GM18870 (cell line): ENCODE measurements around the gene KRT2.

Experiments used
- ATAC-seq: cut with Tn5 transposase; IDR thresholded peaks from one replicate; pipeline ENCODE4 v1.9.1; 2021; ENCODE audit warnings: moderate library complexity; ENCODE audit not compliant: unreplicated experiment

Gene KRT2

DNA sequence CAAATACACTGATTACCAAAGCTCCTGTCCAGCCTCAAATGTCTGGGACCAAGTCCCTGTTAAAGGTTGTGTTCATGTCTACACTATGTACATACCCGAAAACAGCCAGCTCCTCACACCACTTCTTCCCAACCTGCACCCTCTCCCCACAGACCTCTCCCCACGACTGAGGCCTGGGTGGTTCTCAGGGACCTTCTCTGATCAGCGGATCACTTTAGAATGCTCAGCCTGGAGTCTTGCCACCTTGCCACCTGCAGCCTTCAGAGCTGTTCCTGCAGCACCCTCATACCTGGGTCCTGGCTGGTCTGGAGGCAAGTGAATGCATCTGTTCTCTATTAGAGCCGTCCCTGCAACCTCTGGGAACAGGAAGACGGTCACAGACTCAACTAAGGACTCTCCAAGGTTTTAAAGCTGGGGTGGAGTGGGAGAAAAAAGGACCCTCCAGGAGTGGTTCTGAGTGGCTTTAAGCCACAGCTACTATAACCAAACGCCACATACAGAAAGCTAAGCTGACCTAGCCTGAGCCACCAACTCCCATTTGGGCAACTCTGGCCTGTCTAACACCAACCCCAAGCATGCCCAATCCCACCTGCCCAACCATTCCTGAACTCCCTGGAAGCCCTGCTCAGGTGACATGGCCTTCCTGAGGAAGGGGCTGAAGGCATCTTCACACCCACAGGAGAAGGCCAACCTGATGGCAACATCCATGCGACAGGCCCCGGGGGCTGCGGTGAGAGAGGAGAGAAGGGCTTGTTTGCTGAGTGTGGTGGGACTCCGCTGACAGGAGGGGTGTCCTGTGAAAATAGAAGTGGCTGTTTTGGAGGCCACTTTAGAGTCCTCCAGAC lies 8.6 kb downstream of the KRT2 start:
- no peak for ATAC-seq

DNA sequence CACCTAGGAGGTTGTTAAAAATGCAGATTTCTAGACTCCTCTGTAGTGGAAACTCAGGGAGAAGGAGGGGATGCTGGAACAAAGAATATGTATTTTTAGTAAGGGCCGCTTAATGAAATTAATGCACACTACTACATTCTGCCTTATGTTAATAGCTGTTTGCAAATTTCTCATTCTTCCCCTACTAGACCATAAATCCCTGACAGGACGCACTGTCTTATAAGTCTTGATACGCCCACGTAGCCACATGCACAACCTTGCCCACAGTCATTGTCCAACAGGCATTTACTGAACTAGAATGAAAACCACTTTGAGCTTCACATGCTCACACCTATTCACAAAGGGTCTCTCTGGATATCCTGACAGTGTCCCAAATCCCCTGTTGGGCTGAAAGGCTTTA lies 10.5 kb downstream of the KRT2 start:
- ATAC-seq: no peak

GRCh38 chr12:52637299-52637698 lies 14.7 kb downstream of the KRT2 start:
- no peak for ATAC-seq

GRCh38 chr12:52636592-52637258 lies 15.3 kb downstream of the KRT2 start:
- no peak for ATAC-seq

DNA sequence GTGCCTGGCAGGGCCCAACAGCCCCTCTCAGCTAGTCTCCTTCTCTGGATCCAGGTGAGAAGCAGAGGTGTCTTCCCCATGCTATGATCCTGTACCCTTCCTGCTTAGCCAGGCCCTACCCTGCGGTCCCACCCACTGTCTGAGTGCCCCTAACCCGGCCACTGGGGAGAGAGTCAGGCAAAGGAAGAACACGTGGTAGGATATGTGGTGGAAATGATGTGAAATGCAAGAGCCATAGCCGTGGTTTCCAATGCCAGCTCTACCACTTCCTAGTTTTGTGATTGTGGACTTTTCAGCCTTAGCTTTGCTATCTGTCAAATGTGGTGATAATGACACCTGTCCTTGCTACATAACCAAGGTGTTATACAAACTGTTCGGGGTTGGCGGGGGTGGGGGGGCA lies 15.8 kb downstream of the KRT2 start:
- ATAC-seq: no peak

DNA sequence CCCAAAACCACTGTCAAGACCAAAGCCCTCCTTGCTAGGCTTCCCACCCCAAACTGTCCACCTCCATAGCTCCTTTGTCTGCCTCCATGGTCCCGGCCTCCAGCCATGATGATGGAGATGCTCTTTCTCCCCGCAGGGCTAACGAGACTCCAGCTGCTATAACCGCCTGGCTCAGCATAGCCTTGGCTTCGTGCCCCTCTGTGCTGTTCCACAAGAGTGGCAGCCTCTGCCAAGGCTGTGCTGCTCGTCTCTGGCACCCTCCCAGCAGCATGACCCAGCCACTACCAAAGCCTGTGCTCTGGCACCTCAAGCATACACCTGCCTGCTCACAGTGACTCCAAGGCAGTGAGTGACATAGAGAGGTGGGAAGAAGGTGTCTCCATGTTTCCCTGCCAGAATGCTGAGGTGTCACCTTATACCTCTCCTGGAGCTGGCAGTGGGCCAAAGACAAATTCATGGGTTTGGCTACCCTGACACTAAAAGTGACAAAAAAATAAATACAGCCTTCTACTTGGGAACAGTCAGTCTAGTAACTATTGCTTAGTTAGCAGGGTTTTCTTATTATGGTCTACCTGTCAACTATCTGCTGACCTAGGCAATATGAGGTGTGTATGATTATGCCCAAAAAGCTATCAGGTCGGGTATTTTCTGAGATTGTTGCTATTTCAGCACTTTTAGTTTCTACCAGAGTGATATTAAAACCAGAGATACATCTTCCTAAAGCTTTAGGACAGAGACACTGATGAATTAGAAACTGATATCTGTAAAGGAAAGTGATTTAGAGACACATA lies 17.6 kb downstream of the KRT2 start:
- ATAC-seq: no peak

DNA sequence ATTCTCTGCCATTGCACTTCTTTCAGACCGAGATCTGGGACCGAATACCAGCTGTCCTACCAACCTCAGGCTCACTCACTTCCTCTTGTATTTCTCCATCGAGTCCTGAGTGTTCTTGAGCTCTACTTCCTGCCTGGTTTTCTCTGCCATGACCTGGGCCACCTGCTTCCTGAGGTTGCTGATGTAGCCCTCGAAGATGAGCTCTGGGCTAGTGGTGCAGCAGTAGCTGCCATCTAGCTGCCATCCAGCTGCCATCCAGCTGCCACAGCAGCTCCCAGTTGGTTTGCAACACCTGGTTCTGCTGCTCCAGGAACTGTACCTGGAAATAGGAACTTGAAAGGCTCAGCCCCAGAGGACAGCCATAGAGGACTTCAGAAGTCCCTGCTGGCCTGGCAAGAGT lies 18.6 kb downstream of the KRT2 start:
- ATAC-seq: no peak

- ATAC-seq: no peak
Measured at GRCh38 chr12:52632656-52633055, 19.4 kb downstream of the KRT2 start.

- ATAC-seq: no peak
Measured at GRCh38 chr12:52631676-52632459, 20.1 kb downstream of the KRT2 start.

GRCh38 chr12:52631264-52631663 lies 20.7 kb downstream of the KRT2 start:
- no peak for ATAC-seq

GRCh38 chr12:52630599-52631200 lies 21.3 kb downstream of the KRT2 start:
- no peak for ATAC-seq

GRCh38 chr12:52630008-52630500 lies 22.0 kb downstream of the KRT2 start:
- no peak for ATAC-seq

- ATAC-seq: no peak
Measured at GRCh38 chr12:52629281-52630007, 22.6 kb downstream of the KRT2 start.

DNA sequence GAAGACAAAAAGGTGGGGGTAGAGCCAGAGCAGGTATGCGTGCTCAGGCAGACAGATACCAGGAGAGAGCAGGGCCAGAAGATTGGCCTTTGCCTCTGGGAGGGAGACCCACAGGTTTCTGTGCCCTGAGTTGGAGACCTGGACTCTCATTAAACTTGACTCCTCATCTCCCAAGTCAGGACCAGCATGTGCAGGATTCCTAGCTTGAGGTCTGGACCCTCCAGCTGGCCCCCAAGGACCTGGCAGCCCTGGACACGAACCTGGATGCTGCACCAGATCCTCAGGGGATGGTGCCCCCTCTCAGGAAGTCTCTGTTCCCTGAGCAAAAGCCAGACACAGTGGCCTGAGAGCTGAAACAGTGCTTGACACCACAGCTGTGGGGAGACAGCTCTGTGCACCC lies 23.2 kb downstream of the KRT2 start:
- no peak for ATAC-seq

DNA sequence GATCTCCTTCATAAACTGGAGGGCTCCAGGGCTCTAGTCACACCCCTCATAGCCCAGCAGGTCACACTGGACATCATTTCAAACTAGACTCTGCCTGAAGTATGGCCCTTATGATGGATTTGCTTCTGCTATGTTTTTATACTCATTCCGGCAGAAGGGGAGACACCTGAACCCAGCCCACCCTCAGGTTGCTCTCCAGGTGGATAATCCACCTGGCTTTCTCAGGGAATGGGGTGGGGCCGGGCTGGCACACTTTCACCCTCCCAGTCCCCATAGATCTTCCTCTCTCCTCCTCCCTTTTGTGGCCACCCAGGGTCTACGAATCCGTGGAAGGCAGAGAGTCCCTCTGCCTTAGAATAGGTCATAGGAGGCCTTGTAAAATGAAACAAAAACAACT lies 23.9 kb downstream of the KRT2 start:
- ATAC-seq: no peak

GRCh38 chr12:52627395-52628110 lies 24.5 kb downstream of the KRT2 start:
- ATAC-seq: no peak

DNA sequence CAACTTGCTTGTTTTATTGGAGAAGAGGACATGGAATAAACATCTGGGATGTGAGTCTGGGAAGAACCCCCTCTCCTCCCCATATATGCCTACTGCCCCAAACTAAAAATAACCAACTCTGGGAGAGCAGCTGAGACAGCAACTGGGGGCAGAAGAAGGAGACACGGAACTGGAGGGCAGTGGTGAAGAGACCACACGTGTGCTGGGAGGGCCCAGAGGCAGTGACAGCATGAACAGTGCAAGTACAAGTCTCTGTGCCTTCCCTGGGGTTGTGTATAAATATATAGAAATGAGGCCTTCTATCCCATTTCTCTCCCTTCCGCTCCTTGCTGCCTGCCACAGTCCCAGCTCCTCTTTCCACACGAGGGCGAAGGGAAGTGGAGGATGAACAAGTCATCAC lies 29.7 kb downstream of the KRT2 start:
- ATAC-seq: no peak

GRCh38 chr12:52618866-52619265 lies 33.1 kb downstream of the KRT2 start:
- ATAC-seq: no peak

DNA sequence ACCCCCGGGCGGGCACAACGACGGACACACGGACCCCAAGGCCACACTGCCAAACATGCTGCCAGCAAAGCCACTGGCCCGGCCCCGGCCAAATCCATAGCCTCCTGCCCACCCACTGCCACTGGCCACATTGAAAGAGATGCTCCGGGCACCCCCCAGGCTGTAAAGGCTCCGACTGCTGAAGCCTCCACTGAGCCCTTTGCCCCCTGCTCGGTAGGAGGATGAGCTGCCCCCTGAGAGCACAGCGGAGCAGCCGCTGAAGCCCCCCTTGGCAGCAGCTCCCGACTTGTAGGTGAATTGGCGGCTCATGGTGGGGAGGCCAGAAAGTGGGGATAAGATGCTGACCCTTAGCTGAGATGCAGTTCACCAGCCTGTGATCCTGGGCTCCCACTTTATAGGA lies 33.8 kb downstream of the KRT2 start, which contains the start of gene KRT73:
TSS of gene KRT73 (minus strand) at position 344 of the 400 bp plus-strand sequence. CDS start at position 309, 35 bp downstream.
- ATAC-seq: no peak
